ENCODE measurements around the gene PDXK.

Gene PDXK

DNA sequence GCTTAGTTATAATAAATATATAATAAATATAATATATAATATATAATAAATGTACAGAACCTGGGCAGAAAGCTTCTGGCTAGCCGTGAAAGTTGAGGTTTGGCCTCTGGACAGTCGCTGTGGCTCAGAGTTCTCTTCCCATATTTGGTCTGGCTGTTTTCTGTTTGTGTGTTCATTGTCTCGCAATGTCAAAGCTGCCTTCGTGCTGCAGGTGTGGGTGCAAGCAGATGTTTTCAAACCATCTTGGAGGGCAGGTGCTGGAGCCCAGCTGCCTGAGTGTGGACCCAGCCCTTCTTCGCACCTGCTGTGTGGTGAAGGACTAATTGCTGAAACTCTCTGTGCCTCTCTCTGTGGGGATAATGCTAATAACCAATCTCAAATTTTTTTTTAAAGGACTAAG lies 60.7 kb downstream of the PDXK start:
- DNase-seq (ENCODE audit: low read depth in 1 of 2, low spot score in 1 of 2), result no peak

GRCh38 chr21:43781846-43782245 lies 62.9 kb downstream of the PDXK start:
- no peak for DNase-seq (ENCODE audit: low read depth in 1 of 2, low spot score in 1 of 2)

DNA sequence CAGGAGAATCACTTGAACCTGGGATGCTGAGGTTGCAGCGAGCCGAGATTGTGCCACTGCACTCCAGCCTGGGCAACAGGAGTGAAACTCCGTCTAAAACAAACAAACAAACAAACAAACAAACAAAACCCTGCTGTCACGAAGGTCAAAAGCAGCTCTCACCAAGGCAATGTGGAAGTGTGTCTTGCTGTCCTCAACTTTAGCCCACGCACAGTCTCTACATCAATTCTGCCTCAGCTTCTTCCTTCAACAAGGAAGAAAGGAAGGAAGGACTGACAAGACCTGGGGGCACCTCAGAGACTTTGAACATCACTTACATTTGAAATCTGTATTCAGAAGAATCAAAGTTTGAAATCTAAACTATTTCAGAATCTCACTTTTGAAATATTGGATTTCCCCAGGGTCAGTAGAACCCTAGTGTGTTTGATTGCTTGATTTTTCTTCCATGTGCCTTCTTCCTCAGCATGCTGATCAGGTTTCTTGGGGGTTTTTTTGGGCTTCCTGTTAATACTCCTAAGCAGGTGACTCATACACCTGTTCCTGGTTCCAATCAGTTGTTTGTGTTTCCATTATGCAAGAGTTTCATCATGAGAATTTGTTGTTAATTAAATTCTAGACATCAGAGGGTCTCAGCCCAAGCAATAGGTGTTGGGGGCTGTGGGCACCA lies 63.6 kb downstream of the PDXK start:
- DNase-seq (ENCODE audit: low read depth in 1 of 2, low spot score in 1 of 2), result no peak

DNA sequence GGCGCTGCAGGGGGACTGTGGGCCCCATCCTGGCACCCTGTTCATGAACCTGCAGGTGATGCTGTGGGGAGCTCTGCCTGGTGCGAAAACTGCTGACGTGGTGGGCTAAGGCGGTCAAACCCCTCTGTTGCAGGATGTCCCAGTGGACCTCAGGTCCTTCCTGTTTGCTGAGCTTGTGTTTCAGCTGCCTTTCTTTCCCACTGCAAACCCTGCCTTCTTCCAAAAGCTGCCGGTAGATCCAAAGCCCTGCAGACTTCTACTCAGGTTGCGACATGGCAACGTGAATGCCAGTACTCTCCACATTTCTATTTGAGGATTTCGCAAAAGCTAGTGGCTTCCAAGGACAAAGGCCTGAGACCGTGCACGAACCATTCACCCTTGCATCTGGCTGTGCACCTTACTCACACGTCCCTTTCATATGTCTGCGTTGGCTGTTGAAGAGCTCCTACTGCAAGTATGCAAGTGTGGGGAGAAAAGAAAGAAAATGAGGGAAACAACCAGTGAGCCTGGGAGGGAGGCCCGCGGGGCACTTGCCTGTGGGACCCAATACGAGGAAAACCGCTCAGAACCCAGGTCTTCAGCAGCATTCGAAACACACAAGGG lies 64.3 kb downstream of the PDXK start:
- DNase-seq (ENCODE audit: low read depth in 1 of 2, low spot score in 1 of 2), result no peak

GRCh38 chr21:43785134-43785533 lies 66.2 kb downstream of the PDXK start:
- DNase-seq (ENCODE audit: low read depth in 1 of 2, low spot score in 1 of 2), result no peak

DNA sequence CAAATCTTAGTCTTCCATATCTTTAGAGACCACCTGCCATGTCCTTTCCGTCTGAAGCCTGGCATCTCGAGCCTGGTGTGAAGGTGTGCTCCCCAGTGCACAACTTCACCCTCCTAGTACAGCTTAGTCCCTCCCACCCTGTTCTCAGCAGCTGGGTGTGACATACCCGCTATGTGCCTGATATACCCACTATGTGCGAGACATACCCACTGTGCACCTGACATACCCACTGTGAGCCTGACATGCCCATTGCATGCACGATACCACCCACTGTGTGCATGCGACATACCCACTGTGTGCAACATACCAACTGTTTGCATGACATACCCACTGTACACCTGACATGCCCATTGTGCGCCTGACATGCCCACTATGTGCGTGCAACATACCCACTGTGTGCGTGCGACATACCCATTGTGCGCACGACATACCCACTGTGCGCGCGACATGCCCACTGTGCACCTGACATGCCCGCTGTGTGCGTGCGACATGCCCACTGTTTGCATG lies 67.4 kb downstream of the PDXK start:
- DNase-seq (ENCODE audit: low read depth in 1 of 2, low spot score in 1 of 2), result no peak

DNA sequence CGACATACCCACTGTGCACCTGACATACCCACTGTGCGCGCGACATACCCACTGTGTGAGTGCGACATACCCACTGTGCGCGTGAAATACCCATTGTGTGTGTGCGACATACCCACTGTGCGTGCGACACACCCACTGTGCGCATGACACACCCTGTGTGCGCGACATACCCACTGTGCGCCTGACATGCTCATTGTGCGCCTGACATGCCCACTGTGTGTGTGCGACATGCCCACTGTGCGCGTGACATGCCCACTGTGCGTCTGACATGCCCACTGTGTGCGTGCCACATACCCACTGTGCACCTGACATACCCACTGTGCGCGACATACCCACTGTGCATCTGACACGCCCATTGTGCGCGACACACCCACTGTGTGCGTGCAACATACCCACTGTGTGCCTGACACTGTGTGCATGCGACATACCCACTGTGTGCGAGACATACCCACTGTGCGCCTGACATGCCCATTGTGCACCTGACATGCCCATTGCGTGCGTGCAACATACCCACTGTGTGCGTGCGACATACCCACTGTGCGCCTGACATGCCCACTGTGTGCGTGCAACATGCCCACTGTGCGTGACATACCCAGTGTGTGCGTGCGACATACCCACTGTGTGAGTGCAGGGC lies 68.0 kb downstream of the PDXK start:
- DNase-seq (ENCODE audit: low read depth in 1 of 2, low spot score in 1 of 2), result no peak

- DNase-seq (ENCODE audit: low read depth in 1 of 2, low spot score in 1 of 2), result peak; percentile 90 to 94
Measured at GRCh38 chr21:43789276-43790009, 70.5 kb downstream of the PDXK start, which contains the start of gene RRP1. Gene RRP1 (plus strand): TSS chr21:43789577. CDS start chr21:43789630, 53 bp downstream.

DNA sequence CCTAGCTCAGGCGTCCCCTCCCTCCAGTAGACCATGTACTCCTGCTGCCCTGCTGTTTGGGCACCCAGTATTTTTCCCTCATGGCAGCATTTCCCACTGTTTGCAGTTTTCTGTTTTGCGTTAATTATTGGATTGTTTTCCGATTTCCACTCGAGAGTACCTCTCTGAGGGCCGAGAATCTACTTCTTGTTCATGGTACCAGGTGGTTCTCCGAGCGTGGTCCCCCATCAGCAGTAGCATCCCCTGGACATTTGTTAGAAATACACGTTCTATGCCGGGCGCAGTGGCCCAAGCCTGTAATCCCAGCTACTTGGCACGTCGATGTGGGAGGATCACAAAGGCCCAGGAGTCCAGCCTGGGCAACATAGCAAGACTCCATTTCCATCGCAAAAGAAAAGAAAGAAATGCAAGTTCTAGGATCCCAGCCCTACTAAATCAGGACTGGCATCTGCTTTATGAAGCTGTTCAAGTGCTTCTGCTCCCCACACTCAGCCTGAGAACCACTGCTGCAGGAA lies 71.1 kb downstream of the PDXK start:
- no peak for DNase-seq (ENCODE audit: low read depth in 1 of 2, low spot score in 1 of 2)

DNA sequence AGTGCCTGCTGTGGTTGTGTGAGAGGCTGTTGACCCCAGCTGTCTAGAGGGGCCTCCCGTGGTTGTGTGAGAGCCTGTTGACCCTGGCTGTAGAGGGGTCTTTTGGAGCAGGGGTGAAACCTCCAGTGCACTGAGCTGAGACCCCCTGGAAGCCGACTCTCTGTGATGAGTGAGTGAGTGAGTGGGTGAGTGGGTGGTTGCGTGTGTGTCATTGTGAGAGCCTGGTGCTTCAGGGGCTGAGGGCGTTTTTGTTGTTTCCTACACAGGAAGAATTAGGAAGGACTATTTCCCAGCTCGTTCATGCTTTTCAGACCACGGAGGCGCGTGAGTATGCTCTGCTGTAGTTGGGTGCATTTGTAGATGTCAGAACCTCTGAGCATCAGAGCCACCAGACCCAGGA lies 73.5 kb downstream of the PDXK start:
- no peak for DNase-seq (ENCODE audit: low read depth in 1 of 2, low spot score in 1 of 2)

DNA sequence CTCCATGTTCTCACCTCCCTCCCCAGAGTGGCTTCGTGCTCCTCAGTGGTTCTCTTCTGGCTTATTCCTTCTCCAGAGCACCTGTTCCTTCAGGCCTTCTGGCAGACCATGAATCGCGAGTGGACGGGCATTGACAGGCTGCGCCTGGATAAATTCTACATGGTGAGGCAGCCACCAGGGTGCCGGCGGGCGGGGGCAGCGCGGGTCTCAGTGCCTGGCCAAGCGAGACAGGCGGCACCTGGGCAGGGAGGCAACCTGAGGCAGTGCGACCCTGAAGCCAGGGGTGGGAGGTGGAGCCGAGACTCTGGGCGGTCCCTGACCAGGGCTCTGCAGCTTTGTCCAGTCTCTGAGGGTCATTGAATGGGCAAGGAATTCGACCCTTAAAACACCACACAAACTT lies 74.3 kb downstream of the PDXK start:
- no peak for DNase-seq (ENCODE audit: low read depth in 1 of 2, low spot score in 1 of 2)

- DNase-seq (ENCODE audit: low read depth in 1 of 2, low spot score in 1 of 2), result no peak
Measured at GRCh38 chr21:43794311-43794710, 75.4 kb downstream of the PDXK start.

GRCh38 chr21:43794857-43795256 lies 75.9 kb downstream of the PDXK start:
- no peak for DNase-seq (ENCODE audit: low read depth in 1 of 2, low spot score in 1 of 2)

DNA sequence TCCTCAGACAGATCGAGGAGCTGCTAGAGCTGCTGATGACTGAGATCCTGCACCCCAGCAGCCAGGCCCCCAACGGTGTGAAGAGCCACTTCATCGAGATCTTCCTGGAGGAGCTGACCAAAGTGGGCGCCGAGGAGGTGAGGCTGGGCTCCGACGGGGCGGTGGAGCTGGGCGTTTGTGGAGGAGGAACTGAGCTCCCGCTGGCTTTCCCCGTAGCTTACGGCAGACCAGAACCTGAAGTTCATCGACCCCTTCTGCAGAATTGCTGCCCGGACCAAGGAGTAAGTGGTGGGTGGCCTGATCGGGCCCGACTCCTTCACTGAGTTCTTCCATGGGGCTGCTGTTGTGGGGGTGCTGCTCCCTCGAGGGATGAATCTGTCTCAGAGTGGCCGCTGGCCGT lies 78.5 kb downstream of the PDXK start:
- no peak for DNase-seq (ENCODE audit: low read depth in 1 of 2, low spot score in 1 of 2)

DNA sequence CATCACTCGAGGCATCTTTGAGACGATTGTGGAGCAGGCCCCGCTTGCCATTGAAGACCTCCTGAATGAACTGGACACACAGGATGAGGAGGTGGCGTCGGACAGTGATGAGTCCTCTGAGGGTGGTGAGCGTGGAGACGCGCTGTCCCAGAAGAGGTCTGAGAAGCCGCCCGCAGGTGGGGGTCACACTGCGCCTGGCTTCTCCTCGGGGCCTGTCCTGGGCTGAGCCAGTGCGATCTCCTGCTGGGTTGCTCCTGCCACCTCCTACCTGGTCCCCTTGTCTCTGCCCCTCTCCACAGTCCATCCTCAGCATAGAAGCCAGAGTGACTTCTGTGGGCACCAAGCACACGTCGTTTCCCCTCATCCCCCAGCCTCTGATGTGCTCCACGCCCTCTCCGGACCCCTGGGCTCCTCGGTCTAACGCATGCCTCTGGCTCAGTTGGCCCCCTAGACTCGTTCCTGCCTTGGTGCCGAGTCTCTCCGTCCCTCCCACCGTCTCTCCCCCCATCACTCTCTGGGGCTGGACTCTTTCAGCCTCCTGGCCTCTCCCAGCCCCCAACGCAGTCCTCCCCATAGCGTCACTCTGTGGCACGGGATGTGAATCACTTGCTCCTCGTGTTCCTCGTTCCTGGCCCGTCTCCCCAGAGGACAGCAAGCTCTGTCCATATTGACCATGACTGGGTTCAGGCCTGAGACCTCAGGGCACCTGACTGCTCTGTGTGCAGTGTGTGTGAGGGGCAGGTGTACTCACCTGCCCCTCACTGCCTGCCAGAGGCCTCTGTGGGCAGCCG lies 79.2 kb downstream of the PDXK start:
- DNase-seq (ENCODE audit: low read depth in 1 of 2, low spot score in 1 of 2), result no peak

- DNase-seq (ENCODE audit: low read depth in 1 of 2, low spot score in 1 of 2), result no peak
Measured at GRCh38 chr21:43799301-43799840, 80.4 kb downstream of the PDXK start.

DNA sequence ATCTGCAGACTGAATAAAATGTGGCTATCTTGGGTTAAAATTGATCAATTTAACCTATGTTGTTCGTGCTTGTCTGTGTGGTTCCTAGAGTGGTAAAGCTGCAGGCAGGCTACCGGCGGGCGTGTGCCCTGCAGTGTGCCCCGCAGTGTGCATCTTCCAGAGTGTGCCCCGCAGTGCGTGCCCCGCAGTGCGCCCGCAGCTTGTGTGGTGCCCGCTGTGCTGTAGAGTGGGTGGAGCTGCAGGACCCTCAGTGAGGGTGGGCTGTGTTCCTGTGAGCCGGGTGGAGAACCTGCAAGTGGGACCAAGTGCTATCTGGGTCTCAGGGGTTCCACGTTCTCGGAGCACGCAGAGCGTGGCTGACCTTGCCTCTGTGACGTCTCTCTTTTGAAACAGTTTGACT lies 81.2 kb downstream of the PDXK start:
- DNase-seq (ENCODE audit: low read depth in 1 of 2, low spot score in 1 of 2), result no peak

DNA sequence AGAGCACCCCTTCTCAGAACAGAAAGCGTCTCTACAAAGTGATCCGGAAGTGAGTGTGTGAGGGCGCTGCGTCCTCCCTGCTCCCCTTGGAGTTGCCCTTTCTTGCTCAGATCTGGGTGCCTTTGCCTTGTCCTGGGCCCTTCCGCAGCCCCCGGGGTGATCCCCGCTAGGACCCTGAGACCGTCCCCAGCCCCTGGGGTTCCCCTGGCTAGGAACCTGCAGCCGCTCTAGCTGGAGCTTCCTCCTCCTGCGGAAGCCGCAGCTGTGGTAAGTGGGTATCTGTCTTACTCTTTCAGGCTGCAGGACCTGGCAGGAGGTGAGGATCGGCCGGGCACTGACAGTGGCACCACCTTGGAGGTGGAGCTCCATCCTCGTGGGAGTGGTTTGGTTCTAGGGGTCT lies 81.6 kb downstream of the PDXK start:
- DNase-seq (ENCODE audit: low read depth in 1 of 2, low spot score in 1 of 2), result no peak

GRCh38 chr21:43801006-43801783 lies 82.3 kb downstream of the PDXK start:
- no peak for DNase-seq (ENCODE audit: low read depth in 1 of 2, low spot score in 1 of 2)

Measured in activated T-helper 1 cell treated with anti-CD3 and anti-CD28 coated beads, Interleukin-2, amount 50 U/mL, for 16 hours (primary cell).